Measurements from ENCODE around the gene HIRA. TPM values are rescaled to one million over a fixed set of nuclear protein-coding genes. Genes with fewer than 3 reads are reported as not detected.

The HIRA gene
- total and polyA plus RNA-seq, 9 of the 15 experiments (the other 6 are each of a cell fraction or from before 2014, with no cell fraction given), result 0.96 to 132 (median 58.4) TPM

DNA sequence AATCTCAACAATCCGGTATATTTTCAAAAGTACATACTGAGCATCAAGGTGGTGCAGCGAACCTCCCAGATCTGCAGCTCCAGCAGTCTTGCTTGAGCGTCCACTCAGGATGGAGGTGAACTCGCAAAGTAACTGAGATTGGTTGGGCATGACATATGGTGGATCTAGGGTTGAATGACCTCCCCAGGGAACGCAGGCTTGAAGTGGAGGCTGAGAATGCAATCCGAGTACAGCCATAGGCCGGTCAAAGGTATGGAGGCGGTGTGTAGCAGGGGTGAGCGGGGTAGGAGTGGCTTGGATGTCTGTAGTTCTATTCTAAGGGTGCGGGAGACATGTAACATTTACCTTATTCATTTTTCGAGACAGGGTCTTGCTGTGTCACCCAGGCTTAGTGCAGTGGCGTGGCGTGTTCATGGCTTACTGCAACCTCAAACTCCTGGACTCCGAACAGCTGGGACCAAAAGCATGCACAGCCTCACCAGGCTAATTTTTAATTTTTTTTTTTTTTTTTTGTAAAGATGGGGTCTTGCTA, 16.6 kb upstream of the HIRA start (continued):
- TF ChIP-seq DDX20 (tag; IDR thresholded peaks at IDR 0.05; ENCODE audit: low read depth) (no peak), ZNF444 (CRISPR knock-in tag; IDR thresholded peaks at IDR 0.05) (no peak), ZNF584 (CRISPR knock-in tag; IDR thresholded peaks at IDR 0.05; ENCODE audit: low read depth) (no peak), KDM2B (CRISPR knock-in tag; IDR thresholded peaks at IDR 0.05) (no peak), NCOA2 (IDR thresholded peaks at IDR 0.05; ENCODE audit: partially characterized antibody in 2 of 2) (no peak), CREM (IDR thresholded peaks at IDR 0.05; ENCODE audit: low read depth) (no peak), PRMT5 (CRISPR knock-in tag; IDR thresholded peaks at IDR 0.05) (no peak), CHD4 (IDR thresholded peaks at IDR 0.05; ENCODE audit: insufficient read depth, insufficient replicate concordance, low read depth, low read length, poor library complexity, severe bottlenecking) (no peak), ZNF140 (CRISPR knock-in tag; IDR thresholded peaks at IDR 0.05) (no peak), SP2 (IDR thresholded peaks at IDR 0.05; ENCODE audit: extremely low read depth, low read depth, low read length, poor library complexity, severe bottlenecking) (peak; percentile 1), NR3C1 (CRISPR knock-in tag; IDR thresholded peaks at IDR 0.05) (no peak), NR1H2 (CRISPR knock-in tag; IDR thresholded peaks at IDR 0.05) (no peak), ATF7 (IDR thresholded peaks at IDR 0.05) (no peak)
- TF ChIP-seq, protein P1, sequence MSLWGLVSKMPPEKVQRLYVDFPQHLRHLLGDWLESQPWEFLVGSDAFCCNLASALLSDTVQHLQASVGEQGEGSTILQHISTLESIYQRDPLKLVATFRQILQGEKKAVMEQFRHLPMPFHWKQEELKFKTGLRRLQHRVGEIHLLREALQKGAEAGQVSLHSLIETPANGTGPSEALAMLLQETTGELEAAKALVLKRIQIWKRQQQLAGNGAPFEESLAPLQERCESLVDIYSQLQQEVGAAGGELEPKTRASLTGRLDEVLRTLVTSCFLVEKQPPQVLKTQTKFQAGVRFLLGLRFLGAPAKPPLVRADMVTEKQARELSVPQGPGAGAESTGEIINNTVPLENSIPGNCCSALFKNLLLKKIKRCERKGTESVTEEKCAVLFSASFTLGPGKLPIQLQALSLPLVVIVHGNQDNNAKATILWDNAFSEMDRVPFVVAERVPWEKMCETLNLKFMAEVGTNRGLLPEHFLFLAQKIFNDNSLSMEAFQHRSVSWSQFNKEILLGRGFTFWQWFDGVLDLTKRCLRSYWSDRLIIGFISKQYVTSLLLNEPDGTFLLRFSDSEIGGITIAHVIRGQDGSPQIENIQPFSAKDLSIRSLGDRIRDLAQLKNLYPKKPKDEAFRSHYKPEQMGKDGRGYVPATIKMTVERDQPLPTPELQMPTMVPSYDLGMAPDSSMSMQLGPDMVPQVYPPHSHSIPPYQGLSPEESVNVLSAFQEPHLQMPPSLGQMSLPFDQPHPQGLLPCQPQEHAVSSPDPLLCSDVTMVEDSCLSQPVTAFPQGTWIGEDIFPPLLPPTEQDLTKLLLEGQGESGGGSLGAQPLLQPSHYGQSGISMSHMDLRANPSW (CRISPR knock-in tag; IDR thresholded peaks at IDR 0.05), result peak; percentile 93; the same call in 1 of the 2 replicates
- TF ChIP-seq, protein P2, sequence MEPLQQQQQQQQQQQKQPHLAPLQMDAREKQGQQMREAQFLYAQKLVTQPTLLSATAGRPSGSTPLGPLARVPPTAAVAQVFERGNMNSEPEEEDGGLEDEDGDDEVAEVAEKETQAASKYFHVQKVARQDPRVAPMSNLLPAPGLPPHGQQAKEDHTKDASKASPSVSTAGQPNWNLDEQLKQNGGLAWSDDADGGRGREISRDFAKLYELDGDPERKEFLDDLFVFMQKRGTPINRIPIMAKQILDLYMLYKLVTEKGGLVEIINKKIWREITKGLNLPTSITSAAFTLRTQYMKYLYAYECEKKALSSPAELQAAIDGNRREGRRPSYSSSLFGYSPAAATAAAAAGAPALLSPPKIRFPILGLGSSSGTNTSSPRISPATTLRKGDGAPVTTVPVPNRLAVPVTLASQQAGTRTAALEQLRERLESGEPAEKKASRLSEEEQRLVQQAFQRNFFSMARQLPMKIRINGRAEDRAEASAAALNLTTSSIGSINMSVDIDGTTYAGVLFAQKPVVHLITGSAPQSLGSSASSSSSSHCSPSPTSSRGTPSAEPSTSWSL (CRISPR knock-in tag; IDR thresholded peaks at IDR 0.05; ENCODE audit: borderline replicate concordance), result no peak
- TF ChIP-seq, protein P3, sequence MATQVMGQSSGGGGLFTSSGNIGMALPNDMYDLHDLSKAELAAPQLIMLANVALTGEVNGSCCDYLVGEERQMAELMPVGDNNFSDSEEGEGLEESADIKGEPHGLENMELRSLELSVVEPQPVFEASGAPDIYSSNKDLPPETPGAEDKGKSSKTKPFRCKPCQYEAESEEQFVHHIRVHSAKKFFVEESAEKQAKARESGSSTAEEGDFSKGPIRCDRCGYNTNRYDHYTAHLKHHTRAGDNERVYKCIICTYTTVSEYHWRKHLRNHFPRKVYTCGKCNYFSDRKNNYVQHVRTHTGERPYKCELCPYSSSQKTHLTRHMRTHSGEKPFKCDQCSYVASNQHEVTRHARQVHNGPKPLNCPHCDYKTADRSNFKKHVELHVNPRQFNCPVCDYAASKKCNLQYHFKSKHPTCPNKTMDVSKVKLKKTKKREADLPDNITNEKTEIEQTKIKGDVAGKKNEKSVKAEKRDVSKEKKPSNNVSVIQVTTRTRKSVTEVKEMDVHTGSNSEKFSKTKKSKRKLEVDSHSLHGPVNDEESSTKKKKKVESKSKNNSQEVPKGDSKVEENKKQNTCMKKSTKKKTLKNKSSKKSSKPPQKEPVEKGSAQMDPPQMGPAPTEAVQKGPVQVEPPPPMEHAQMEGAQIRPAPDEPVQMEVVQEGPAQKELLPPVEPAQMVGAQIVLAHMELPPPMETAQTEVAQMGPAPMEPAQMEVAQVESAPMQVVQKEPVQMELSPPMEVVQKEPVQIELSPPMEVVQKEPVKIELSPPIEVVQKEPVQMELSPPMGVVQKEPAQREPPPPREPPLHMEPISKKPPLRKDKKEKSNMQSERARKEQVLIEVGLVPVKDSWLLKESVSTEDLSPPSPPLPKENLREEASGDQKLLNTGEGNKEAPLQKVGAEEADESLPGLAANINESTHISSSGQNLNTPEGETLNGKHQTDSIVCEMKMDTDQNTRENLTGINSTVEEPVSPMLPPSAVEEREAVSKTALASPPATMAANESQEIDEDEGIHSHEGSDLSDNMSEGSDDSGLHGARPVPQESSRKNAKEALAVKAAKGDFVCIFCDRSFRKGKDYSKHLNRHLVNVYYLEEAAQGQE (IDR thresholded peaks at IDR 0.05; ENCODE audit: borderline replicate concordance), result no peak
- TF ChIP-seq, protein P3 (CRISPR knock-in tag; IDR thresholded peaks at IDR 0.05; ENCODE audit: low read depth), result 0 out of 2 replicates have a peak, but pooled peaks have one; percentile 50
